Measurements from ENCODE around the gene SURF4.

Gene SURF4

DNA sequence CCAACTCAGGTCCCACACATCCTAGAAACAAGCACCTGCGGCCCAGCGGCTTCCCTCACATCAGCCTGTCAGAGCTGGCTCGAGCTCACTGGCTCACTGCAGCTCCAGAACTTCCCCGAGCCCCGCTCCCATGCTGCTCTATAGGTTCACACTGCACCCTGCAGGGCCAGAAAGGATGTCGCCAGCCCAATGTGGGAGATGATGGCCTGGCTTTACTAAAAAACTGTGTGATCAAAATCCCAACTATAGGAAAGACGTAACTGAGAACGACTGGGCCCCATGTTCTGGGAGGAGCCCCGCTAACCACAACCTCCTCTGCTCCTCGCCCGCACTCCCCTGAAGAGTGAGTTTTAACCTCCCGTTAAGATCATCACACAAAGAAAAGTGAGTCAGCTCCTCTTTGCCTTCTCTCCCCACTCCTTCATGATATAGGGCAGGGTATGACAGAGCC, 4.6 kb downstream of the SURF4 start:
- DNase-seq, result no peak

GRCh38 chr9:133370685-133371084, 5.2 kb downstream of the SURF4 start:
- DNase-seq, result no peak

DNA sequence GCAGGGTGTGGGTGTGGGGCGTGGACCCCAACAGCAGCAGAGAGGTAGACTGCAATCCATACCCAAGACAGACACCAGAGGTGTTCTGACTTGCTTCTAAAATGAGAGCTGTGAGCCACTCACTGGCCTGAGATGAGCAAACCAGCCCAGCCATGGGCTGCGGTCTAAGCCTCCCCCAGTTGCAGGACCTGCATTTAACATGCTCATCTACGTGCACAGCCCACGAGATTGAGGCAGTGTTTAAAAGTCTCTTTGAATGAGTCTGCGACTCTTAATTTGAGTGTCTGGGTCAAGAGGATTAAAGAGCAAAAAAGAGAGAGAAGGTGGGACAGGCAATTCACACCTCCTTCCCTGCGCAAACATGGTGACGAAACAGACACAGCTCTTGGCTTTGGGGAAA, 5.9 kb downstream of the SURF4 start:
- DNase-seq, result no peak

DNA sequence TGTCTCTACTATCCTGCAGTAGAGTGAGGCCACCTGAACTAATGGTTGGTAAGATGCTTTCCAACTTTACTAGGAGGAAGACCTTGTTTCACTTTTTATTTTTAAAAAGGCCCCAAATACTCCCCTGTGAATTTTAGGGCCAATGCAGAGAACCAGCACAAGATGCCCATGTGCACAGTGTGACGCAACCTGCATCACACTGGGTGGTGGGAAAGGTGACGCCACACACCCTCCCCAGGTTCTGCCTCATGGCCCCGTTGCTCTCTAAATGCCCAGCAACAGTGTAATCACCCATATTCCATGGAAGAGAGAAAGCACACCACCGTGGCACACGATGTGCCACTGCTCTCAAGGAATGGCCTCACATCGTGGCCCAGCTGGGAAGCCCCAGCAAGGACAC, 6.4 kb downstream of the SURF4 start:
- DNase-seq, result no peak

GRCh38 chr9:133368249-133368881, 7.5 kb downstream of the SURF4 start:
- no peak for DNase-seq

DNA sequence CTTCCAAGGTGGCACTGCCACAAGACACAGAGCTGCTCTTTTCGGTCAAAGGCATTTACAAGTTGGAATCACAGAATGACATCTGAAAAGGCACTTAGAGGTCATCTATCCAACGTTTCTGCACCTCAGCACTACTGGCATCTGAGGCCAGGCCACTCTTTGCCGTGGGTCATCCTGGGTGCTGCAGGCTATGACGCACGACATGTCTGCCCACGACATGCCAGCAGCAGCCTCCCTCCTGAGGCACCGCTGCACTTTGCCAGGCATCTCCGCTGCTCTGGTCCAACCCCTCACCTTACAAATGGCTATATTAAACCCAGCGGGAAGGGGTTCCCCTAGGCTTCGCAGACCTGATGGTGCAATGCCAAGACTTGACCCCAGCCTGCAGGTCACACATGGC, 8.1 kb downstream of the SURF4 start:
- no peak for DNase-seq

DNA sequence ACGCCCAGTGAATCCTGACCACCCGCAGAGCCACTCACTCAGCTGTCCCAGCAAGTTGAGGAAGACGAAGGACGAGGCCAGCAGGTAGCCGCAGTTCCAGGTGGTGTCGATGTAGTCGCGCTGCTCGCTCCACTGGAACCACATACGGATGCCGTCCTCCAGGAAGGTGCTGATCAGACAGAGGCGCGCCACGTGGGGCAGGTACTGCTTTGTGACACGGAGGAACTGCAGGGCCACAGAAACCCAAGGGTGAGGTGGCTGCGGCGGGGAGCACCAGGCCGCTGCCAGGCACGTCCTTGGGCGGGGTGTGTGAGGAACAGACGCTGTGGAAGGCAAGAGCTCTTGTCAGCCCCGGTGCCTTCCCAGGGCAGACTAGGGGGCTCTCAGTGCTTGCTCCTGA, 8.6 kb downstream of the SURF4 start:
- no peak for DNase-seq

- no peak for DNase-seq
Observed at GRCh38 chr9:133366435-133366834, 9.4 kb downstream of the SURF4 start.

DNA sequence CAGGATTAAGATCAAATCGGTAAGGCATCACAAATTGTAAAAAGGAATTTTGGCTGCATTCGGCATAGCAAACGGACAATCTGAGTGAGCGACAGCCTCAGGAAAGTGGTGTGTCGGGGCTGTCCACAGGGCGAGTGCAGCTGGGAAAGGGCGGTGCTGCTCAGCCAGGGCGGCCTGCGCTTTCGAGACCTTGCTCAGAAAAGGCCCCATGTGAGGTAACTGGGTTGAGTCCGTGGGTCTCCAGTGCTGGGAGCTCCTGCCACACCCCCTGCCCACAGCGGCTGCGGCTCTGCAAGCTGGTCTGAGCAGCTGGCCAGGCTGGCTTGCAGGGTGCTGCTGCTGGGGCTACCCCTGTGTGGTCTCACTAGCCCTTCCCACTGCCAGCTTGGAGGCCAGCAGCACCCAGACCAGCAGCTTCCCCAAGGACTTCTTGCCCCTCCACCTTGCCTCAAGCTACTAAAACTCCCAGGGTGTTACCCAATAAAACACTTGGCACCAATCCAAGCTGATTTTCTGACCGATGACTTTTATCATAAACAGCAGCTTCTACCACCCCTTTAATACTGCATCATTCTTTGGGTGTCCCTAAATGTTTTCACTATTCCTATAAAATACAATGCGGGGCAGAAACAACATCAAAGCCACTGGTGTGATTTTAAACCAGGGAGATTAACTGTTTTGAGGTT, 13.4 kb downstream of the SURF4 start:
- DNase-seq, result no peak

DNA sequence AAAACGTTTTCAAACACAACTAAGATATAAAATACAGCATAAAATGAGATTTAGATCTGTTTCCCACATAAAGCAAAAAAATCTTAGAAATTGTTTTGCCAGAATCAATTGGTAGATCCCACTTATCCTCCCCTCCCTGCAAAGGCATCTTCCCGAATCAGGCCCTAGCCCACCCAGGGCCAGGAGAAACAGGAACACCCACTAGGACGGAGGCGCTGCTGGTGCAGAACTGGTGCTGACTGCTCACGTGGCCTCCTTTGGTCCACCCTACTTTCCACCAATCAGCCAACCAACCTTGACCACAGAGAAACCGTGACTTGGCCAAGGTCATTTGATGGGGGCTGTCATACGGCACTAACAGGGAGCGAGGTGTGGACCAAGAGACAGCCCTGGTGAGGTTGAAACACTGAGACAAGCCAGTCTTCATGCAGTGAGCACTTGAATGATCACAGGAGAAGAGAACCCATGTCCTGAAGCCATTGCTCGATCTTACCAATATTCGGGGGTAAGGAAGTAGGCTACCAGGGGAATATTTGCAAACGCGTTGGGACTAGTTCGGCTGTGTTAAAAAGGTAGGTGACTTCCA, 14.3 kb downstream of the SURF4 start:
- DNase-seq, result no peak

DNA sequence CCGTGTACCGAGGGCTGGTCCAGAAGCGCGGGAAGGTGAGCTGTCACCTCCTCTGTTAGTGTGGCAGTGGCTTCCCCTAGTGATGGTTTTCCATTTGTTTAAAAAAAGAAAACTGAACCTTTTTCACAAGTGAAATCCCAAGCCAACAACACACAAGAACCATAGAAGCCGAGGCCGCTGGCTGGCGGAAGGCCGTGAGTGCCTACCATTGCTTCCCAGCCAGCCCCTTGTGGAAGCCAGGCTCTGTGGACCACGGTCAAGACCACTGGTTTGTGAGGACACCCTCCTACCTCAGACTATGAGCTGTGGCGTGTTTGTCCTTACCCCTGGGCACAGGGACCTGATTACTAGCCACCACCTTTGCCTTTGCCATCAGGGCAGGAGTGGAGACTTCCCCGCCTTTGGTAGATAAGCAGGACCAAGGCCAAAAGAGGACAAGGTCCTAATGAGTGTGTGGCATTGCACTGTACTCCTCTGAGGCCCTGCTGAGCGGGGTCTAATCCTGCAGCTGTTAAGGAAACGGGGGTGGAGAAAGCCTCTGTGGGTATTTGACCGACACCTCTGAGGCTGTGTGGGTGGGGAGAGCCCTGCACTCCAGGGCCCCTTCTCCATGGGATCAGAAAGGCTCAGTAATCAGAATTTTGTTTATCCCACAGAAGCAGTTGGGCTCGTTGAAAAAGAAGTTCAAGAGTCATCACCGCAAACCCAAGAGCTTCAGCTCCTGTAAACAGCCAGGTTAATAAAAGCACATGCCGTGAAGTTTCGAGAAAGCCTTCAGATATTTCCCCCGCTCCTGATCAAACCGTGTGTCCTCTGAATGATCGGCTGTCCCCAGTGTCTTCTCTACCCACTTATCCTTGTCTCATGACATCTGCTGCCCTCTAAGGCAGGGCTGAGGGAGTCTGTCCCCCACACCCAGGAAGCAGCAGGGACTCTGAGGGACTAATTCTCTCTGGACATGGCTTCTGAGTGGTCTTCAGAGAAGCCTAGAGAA, 15.2 kb downstream of the SURF4 start:
- DNase-seq, result no peak

DNA sequence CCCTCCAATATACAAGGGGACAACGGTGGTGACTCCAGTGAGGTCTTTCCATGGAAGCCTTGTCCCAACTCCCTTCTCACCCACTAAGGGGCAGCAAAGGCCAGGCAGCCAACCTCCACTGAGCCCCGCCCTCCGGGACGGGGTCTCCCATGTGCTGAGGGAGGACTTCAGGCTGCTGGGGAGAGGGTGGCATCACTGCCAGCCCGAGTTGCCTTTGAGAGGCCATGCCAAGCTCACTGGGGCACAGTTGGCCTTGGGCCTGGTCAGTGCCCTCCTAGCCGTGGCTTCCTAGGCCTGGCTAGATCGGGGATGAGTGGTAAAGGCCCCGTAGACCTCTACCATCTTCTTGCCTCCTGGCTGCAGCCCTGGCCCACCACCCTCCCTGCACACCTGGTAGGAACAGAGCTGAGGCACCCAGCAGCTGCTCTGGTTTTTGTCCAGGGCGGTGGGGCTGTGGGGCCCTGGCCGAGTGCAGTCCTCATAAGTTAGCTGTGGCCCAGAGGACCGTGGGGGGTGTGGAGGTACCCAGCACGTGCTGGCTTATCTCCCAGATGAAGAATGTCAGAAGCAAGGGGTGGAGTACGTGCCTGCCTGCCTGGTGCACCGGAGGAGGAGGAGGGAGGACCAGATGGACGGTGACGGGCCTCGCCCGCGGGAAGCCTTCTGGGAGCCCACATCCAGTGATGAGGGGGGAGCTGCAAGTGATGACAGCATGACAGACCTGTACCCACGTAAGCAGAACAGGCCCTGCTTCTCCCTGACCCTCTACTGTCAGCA, 16.3 kb downstream of the SURF4 start:
- no peak for DNase-seq

DNA sequence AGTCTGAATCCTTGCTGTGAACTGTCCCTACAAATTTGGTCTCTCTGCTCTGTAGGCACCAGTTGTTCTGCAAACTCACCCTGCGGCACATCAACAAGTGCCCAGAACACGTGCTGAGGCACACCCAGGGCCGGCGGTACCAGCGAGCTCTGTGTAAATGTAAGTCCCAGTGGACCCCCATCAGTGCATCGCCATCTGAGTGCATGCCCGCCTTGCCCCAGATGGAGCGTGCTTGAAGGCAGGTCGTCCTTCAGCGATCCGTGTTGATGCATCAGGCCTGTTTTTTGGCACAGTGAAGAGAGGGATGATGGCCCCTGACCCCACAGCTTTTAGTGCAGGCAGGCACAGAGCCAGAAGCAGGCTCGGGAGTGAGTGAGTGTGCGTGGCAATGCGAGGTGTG, 18.2 kb downstream of the SURF4 start:
- DNase-seq, result no peak

- peak; percentile 40 to 72 for DNase-seq
Observed at GRCh38 chr9:133356391-133357091, 19.3 kb downstream of the SURF4 start, which contains the start of the genes SURF1 and SURF2. Gene SURF1, minus strand, starts transcription at chr9:133356487. Its CDS starts 34 bp downstream, at chr9:133356453. Gene SURF2, plus strand, starts transcription at chr9:133356550. Its CDS starts 43 bp downstream, at chr9:133356593.

- DNase-seq, result no peak
Observed at GRCh38 chr9:133355881-133356357, 19.9 kb downstream of the SURF4 start.

GRCh38 chr9:133354766-133355165, 21.1 kb downstream of the SURF4 start:
- no peak for DNase-seq

DNA sequence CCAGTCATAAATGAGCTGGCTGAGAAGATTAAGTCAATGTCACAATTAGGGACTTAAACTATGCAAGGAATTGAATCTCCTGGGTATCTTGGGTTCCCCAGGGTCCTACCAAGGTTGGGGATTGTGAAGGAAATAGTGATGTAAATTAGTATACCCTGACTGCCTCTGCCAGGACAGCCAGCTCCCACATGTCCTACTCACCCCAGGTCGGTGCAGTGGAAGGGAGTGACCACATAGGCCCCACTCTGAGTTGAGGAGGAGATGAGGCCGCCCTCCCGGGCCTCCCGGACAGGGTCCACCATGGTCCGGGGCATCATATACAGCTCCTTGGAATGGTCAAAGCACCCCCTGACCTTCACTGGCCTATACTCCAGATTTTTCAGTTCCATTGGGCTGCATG, 22.3 kb downstream of the SURF4 start:
- no peak for DNase-seq

GRCh38 chr9:133352635-133353340, 23.1 kb downstream of the SURF4 start:
- no peak for DNase-seq

- DNase-seq, result peak in 1 of 2 experiments; percentile 23
Observed at GRCh38 chr9:133351908-133352634, 23.8 kb downstream of the SURF4 start.

DNA sequence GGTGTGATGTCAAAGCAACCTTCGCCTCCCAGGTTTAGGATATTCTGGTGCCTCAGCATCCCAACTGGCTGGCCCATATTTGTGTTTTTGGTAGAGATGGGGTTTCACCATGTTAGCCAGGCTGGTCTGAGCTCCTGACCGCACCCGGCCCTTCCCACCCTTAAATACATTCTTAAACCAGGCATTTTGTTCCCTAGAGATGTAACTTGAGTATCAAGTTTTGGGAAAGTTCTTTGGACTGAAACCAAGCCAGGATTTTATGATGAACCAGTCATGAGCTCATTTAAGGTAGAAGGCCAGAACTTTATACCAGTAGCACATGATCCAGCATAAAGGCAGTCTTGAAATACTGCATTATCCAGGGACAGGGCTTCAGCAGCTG, 24.3 kb downstream of the SURF4 start:
- DNase-seq, result no peak

Data from SW 1271 (cell line).